OCI-M1 (cell line): ENCODE data around the gene OR2T6.
"Not testable (repeated sequence)": the region's sequence is repeated elsewhere in the genome, so short reads cannot be mapped to it uniquely, and the experiment has no call there.

Experiments used
- DNase-seq: peaks from one replicate; lab custom pipeline; 2025; lab: John Stamatoyannopoulos, UW

OR2T6 gene

GRCh38 chr1:248433811-248434415, 58.4 kb downstream of the OR2T6 start:
- not testable (repeated sequence) for DNase-seq

DNA sequence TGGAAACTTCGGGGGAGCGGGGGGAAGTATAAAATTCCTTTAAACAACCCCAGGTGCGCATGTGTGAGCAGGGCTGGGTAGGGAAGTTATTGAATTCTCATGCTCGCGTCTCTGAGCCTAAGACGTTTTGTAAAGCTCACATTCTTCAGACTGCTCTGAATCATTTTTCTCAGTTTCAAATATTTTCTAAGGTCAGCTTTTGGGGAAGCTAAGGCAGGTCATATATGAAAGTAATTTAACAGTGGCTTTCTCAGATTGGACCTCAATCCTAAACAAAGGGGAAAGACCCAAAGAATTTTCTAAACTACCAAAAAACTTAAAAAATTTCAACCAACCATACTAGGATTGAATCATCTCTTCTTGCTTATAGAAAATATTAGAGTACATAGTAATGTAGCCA, 59.4 kb downstream of the OR2T6 start:
- not testable (repeated sequence) for DNase-seq

- DNase-seq, result not testable (repeated sequence)
Measured at GRCh38 chr1:248436303-248436702, 60.8 kb downstream of the OR2T6 start.

- not testable (repeated sequence) for DNase-seq
Measured at GRCh38 chr1:248438668-248439067, 63.1 kb downstream of the OR2T6 start.

- not testable (repeated sequence) for DNase-seq
Measured at GRCh38 chr1:248439283-248439682, 63.7 kb downstream of the OR2T6 start.
